Right forelimb (tissue), 1 donor: ENCODE measurements around the gene NHERF2.
"Not testable (repeated sequence)": the region's sequence is repeated elsewhere in the genome, so short reads cannot be mapped to it uniquely, and the experiment has no call there.

Source experiments
- DNase-seq: peaks from one replicate; pipeline ENCODE4 v3.0.0-alpha.2; 2018

The NHERF2 gene

DNA sequence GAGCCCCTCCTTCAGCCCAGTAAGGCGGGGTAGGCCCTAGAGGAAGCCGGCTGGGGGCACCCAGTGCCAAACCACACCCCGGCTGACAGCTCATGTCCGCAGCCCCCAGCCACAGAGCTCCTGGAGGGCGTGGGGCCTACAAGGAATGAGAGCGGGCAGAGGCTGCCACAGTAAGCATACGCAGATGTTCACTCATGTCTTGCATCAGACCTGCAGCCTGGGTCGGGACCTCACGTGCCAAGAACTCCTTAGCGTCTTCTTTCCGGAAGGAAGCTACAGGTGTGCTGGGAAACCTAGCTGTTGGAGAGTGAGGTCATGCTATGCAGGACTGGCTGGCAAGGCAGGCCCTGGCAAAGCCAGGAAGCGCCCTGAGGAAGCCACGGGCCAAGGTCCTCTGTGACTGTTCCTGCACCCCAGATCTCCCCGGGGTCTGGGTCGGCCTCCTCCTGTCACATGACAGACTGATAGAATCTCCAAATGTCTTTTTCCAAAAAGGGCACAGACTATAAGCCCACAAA lies 18.6 kb upstream of the NHERF2 start:
- no peak for DNase-seq

DNA sequence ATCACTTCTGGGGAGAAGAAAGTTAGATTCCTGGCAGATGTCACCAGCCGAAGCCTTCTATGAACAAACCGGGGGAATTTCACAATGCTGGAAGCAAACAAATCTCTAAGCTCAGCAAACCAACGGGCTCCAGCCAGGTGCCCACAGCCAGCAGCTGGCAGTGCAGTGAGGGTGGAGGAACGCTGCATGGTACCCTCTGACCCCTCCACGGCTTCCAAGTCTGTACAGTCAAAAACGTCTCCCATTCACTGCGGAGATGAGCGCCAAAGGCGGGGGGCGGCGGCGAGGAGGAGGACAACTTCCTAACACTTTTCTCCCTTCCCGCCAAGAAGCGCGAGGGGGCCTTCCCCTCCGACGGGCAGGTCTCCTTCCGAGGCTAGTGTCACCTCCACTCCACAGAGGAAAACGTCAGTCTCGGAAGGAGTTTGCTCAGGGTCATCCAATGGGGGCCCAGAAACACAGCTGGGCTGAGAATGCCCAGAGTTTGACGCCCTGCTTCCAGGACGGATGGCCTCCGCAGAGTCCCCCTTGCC lies 18.0 kb upstream of the NHERF2 start:
- DNase-seq, result no peak

DNA sequence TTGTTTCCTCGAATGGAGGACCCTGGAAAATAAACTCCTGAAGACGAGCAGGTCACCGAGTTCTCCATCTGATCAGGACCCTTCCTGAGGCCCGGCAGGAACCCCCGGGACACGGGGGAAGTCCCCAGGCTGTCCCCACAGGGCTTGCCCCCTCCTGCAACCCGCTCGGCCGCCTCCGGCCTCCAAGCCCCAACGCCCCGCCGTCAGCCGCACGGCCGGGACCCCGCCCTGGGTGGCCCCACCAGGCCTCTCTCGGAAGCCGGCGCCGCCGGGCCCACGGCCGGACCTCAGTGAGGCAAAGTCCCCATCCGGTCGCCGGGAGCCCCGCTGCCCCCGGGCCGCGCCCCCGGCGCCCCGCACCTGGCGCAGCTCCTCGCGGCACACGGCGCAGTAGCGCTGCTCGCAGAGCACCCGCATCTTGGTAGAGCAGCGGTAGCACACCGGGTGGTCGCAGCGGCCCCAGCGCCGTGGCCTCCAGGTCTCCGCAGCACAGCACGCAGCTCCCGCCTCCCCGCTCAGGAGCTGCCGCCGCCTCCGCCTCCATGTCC lies 17.5 kb upstream of the NHERF2 start:
- no peak for DNase-seq

DNA sequence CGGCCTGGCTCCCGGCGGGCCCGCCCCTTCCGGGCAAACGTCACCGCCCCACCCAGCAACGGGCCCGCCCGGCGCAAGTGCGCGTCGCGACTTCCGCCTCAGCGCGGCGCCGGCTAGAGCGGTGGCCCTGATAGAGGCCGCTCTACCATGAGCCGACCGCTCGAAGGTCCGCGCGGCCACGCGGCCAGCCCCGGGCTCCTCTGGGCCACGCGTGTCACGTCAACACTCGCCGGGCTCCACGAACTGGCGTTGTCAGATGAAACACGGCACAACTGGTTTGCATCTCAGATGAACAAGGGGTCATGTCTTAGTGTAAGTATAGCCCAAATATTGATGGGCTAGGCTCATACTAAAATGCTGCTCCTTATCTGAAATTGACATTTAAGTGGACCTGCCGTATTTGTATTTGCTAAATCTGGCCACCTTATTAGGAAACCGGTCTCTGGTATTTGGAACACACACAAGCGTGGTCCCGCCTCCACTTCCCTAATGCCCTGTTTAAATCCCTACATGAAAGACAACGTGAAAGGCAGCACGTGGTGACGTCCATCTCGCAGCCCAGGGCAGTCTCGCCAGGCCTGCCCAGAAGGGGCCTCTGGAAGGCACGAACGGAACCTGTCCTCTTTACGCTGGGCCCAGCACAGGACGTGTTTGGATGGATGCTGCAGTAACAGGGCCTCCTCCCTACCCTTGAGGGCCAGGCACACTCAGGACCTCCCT lies 16.8 kb upstream of the NHERF2 start, which contains the start of gene ZNF598:
ZNF598 (minus strand) TSS at position 31 of the 720 bp plus-strand sequence.
- peak; percentile 89 for DNase-seq

DNA sequence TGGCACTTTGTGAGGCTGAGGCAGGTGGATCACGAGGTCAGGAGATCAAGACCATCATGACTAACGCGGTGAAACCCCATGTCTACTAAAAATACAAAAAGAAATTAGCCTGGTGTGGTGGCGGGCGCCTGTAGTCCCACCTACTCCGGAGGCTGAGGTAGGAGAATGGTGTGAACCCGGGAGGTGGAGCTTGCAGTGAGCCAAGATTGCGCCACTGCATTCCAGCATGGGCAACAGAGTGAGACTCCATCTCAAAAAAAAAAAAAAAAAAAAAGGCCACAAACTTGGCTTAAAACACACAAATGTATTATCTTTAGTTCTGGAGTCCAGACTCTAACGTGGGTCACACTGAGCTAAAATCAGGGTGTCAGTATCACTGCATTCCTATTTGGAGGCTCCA lies 15.0 kb upstream of the NHERF2 start:
- not testable (repeated sequence) for DNase-seq

DNA sequence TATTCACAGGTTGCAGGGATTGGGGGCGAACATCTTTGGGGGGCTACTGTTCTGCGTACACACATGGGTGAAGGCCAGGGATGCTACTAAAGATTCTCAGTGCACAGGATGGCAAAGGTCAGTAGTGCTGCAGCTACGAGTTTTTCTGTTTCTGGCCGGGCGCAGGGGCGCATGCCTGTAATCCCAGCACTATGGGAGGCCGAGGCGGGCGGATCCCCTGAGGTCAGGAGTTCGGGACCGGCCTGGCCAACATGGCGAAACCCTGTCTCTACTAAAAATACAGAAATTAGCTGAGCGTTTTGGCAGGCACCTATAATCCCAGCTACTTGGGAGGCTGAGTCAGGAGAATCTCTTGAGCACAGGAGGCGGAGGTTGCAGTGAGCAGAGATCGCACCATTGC lies 13.2 kb upstream of the NHERF2 start:
- DNase-seq, result no peak

DNA sequence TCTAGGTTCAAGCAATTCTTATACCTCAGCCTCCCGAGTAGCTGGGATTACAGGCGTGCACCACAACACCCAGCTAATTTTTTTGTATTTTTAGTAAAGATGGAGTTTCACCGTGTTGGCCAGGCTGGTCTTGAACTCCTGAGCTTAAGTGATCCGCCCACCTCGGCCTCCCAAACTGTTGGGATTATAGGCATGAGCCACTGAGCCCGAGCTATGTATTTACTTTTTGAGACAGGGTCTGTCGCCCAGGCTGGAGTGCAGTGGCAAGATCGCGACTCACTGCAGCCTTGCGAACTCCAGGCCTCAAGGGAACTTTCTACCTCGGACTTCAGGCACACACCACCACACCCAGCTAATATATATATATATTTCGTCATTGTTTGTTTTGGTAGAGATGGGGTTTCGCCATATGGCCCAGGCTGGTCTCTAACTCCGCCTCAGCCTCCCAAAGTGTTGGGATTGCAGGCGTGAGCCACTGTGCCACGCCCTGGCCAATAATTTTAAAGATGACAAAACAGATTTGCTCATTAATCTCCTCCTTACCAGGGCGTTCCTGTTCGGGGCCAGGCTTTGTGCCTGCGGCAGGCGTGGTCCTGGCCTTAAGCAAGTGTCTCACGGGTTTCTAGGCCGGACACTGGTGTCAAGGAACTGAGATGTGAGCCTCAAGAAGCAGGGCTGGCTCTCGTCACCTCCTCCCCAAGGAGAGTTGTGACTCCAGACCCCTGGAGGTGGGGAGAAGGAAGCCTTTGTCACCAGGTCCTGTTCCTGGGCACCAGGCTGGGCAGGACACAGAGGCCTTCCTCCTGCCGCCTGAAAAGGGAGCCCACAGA lies 11.4 kb upstream of the NHERF2 start:
- no peak for DNase-seq

DNA sequence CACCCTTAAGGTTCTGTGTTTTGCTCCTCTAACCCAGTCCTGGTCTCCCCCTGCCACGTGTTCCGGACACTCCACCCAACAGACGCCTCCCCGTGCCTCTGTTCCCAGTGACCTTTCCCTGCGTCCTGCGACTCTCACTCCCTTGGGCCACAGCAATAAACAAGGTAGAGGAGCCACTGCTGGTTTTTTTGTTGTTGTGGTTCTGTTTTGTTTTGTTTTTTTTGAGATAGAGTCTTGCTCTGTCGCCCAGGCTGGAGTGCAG lies 10.8 kb upstream of the NHERF2 start:
- no peak for DNase-seq

DNA sequence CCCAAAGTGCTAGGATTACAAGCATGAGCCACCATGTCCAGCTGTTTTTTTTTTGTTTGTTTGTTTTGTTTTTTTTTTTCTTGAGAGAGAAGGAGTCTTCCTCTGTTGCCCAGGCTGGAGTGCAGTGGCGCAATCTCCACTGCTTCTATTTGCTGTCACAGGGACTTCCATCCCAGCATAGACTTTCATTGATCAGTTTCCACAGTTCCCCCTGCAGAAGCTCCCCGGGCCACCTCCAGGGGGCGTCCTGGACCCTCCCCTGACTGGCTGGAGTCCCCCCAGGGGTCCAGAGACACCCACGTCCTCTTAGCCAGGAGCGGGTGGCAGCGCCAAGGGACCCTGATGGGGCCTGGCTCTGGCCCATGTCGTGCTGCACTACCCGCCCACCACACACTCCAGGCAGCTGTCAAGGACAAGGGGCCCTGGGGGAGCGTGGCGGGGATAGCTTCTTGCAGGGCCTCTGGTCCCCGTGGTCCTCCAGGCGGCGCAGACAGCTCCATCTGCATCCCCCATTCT lies 10.2 kb upstream of the NHERF2 start:
- no peak for DNase-seq

DNA sequence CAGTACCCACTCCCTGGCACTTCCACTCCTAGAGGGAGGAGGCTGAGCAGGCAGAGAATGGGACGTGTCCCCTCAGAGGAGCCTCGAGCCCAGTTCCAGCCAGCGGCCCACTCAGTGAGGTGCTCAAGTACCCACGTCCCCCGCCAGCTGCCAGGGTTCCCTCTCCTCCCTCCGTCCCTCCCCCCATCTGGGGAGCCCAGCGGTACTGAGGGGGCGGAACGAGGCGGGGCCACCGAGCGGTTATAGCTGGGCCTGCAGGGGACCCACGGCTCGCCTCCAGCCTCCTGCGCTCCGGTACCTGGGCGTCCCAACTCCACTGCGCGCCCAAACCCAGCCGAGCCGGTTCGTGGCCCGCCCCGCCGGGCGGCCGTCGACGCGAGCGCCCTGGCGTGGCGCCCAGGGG lies 7.2 kb upstream of the NHERF2 start, which contains the start of gene NPW:
NPW (plus strand) TSS at position 268 of the 403 bp plus-strand sequence.
- no peak for DNase-seq

DNA sequence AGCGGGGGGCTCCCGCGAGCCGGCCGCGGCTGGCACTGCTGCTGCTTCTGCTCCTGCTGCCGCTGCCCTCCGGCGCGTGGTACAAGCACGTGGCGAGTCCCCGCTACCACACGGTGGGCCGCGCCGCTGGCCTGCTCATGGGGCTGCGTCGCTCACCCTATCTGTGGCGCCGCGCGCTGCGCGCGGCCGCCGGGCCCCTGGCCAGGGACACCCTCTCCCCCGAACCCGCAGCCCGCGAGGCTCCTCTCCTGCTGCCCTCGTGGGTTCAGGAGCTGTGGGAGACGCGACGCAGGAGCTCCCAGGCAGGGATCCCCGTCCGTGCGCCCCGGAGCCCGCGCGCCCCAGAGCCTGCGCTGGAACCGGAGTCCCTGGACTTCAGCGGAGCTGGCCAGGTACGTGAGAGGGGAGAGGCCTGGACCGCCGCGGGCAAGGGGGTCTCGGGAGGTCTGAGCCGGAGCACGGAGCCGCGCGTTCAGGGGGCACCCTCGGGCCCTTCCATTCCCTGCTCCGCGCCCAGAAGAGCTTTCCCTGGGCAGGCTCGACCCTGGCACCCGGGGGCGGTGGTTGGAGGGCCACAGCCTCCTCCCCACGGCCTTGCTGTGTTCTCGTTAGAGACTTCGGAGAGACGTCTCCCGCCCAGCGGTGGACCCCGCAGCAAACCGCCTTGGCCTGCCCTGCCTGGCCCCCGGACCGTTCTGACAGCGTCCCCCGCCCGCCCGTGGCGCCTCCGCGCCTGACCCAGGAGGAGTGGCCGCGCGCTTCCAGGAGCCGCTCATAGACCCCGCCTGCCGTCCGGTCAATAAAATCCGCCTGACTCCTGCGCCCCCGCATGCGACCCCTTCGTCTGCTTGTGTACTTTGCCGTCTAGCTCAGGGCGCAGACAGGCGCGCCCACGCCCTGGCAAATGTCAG lies 6.5 kb upstream of the NHERF2 start:
- peak; percentile 62 for DNase-seq

DNA sequence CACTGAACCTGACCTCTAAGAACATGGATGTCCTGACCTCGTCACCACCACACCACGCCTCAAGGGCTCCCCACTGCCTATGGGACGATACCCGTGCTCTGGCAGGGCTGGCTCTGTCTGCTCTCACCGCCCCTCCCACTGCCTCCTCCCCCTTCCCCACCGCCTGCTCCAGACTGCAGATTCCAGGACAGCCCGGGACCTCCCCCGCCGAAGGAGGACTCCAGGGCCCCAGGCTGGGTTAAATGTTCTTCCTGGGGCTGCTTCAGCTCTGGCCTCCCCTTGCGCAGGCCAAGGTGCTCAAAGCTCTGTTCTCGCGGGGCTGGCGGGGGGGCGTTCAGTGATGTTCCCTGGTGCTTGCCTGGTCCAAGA lies 4.0 kb upstream of the NHERF2 start:
- DNase-seq, result no peak

DNA sequence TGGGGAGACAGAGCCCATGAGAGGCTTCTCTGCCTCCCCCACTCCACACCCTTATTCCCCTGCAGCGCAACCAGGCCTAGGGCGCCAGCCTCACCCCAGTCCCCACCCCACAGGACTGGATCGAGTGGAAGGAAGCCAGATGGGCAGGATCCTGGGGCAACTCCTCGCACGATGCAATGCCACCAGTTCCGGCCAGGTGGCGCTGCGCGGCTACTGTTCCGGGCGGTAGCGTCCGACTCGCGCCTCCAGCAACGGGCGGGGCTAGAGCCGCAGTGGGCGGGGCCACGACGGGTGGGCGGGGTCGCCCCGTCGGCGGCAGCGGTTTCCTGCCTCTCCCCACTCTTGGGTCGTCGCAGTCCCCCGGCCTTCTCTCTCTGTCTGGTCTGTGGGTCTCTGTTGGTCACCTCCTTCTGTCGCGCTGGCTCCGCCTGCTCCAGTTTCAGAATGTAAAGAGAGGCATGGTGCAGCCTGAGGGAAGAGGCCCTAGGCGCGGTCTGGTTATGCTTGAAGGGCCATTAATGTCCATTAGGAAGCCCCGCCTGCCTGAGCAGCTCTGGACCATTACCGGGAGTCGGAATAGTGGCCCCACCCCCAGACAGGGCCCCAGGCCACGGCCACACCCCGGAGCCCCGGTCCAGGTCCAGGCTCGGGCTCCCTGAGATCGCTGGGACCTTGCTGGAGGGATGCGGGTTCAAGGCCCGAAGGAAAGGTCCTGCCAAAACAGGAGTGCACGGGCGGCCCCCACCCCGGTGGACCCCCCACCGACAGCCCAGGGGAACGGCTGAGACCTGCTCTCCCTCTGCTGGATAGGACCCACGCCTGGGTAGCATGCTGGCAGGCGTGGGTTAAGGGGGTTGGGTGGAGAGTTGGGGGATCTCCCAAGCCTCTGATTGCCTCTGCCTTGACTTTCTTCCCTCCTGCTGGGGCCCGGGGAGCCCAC lies 3.3 kb upstream of the NHERF2 start:
- DNase-seq, result peak; percentile 98

DNA sequence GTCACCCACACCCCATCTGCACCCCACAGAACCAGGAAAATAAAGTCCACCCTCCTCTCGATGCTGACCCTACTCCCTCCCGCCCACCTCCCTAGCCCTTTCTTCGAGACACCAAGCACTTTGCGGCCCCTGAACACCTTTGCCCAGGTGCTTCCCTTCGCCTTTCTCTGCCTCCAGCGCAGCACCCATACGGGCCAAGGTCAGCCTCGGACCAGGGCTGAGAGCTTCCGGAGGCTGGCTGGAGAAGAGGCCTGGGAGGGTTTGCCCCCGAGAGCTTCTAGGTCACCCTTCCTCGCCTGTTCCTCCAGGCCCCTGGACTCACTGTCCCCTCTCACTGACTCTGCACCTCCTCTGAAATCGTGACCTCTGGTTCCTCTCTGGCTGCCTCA lies 2.7 kb upstream of the NHERF2 start:
- DNase-seq, result no peak

DNA sequence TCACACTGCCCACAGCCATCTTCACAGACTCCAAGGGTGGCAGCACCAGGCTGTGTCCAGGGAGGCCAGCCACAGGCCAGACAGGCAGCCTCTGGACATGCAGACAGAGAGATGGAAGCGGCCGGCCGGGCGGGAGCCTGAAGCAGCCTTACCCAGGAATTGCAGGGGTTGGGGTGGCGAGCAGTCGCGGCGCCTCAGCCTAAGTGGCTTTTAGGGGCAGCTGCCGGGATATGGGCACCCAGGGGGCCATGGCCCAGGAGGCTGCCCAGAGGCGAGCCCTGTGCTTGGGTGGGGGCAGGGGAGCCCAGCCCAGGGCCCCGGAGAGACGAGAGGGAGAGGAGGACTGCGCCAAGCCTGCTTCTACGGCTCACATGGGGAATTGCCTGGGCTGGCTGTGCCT lies 1.5 kb upstream of the NHERF2 start:
- no peak for DNase-seq

DNA sequence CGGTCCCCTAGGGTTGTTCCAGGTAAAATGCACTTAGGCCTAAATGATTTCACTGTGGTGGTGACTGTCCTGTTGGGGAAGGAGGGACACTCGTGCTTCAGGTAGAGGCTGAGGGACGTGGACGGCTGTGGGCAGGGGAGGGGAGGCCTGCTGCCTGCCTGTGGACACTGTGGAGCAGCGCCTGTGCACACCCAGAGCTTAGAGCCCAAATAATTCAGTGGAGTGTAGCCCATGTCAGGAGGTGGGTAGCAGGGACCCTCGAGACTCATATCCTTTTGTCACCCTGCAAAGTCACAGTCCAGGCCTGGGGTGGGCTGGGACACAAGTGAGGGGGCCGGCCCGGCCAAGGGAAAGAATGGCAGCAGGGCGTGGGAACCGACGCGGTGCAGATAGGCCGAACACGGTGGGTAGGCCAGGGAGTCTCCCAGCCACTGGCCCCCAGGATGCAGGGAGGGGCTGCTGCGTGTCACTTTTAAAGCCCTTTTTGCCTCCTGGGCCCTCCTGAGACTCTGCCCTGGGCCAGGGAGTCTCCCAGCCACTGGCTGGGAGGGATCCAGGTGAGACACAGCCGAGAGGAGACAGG lies 733 bp upstream of the NHERF2 start:
- no peak for DNase-seq

DNA sequence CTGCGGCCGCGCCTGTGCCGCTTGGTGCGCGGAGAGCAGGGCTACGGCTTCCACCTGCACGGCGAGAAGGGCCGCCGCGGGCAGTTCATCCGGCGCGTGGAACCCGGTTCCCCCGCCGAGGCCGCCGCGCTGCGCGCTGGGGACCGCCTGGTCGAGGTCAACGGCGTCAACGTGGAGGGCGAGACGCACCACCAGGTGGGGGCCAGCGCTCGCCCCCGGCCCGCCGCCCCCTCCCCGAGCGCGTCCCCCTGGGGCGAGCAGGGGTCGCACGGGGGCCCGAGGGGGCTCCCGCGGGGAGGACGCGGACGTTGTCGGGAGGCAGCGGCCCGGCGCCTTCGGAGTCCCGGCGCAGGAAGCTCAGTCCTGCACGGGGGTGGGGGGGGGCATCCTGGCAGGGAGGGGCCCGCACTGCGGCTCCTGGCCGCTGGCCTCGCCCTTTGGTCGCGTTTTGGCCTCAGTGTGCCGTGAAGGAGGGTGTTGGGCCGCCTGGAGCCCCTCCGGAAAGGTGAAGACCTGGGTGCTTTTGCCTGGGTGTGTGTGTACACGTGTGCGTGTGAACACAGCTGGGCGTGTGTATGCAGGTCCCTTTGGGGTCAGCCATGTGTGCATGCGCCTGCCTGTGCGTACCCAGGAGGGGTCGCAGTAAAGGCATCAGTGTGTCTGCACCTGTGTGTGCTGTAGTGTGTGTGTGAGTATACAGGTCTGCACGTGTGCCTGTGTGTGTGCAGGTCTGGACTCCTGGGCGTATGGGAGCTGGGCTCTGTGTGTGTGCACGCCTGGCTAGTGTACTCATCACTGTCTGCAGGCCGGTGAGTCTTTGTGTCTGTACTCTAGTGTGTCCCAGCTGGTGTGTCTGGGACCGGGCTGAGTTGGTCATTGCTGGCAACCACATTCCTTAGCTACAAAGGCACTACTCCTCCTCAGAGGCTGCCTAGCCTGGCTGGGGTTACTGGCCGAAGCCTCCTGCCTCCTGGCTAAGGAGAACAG lies 615 bp downstream of the NHERF2 start:
- DNase-seq, result peak; percentile 58

DNA sequence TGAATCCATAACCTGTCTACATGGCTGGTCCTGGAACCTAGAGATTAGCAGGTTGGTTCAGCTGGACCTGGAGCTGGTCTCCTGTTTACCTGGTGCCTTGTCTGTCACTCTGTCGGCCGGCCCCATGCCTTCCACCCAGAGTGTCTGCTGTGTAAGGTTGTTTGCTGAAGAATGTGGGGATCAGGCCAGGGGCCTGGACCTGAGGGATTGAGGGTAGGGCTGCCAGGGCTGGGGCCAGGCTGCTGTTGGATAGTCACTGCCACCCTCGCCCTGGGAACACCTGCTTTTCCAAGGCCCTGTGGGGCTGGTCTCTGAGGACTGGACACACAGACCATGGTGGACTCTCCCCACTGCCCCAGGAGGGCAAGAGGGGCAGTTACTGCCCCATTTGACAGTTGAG lies 1.4 kb downstream of the NHERF2 start:
- peak; percentile 30 for DNase-seq

DNA sequence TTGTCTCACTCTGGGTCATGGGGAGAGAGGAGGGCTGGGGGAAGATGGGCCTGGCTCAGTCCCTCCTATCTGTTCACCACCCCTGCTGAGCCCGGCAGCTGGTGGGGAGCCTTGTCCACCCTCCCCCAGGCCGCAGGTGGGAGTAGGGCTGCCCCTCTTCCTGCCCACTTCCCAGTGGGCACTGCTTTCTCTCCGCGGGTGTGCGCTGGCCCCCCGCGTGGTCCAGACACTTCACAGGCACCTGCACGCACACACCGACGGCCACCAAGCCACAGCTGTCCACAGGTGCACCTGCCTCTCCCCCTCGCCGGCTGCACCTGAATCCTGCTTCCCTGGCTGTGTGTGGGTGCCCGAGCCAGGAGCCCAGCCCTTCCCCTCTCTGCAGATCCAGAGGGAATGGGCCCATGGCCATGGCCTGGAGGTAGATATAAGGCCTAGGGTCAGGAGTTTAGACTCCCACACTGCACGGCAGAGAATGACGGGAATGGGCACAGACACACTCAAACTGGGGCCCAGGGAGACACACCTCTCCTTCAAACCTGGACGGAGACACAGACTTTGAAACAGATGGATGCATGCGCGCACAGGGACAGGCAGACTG lies 2.0 kb downstream of the NHERF2 start:
- DNase-seq, result no peak
